NT2/D1 (cell line): ENCODE measurements around the gene SMIM35.

Source experiments
- YY1 ChIP-seq: IDR thresholded peaks from 2 replicates; pipeline ENCODE4 v1.6.1; 2011; ENCODE audit not compliant: insufficient read length, insufficient read depth
- ZNF274 ChIP-seq: IDR thresholded peaks from 2 replicates; pipeline ENCODE4 v1.6.1; 2011; ENCODE audit warnings: mild to moderate bottlenecking, low read depth, low read length

- TF ChIP-seq ZNF274 (no peak), YY1 (no peak)
Observed at GRCh38 chr11:117962826-117963225, 123.9 kb downstream of the SMIM35 start.
